Neural progenitor cell (in vitro differentiated cells): ENCODE measurements around the gene GLG1. TPM values are rescaled to one million over a fixed set of nuclear protein-coding genes. Genes with fewer than 3 reads are reported as not detected.

Source experiments
- DNase-seq: peaks from one replicate; pipeline ENCODE4 v3.0.0-alpha.2; 2016; ENCODE audit warnings: low spot score
- H2AFZ ChIP-seq: fragments of 200-600 bp; sonication (generic); replicated peaks from 2 replicates; pipeline ENCODE4 v1.6.1; 2016; ENCODE audit warnings: antibody characterized with exemption
- H3F3A ChIP-seq: fragments of 200-600 bp; sonication (generic); 2 replicates; pipeline ENCODE4 v1.6.1; 2016; ENCODE audit warnings: antibody characterized with exemption, low read depth
- H3K27ac ChIP-seq: fragments of 200-600 bp; sonication (generic); 2 replicates; pipeline ENCODE4 v1.5.1; 2016; ENCODE audit warnings: mild to moderate bottlenecking
- H3K27me3 ChIP-seq: fragments of 200-600 bp; sonication (generic); 2 replicates; pipeline ENCODE4 v1.6.1; 2016; ENCODE audit warnings: mild to moderate bottlenecking, moderate library complexity
- H3K36me3 ChIP-seq: fragments of 200-600 bp; sonication (generic); 2 replicates; pipeline ENCODE4 v1.5.1; 2016
- H3K4me1 ChIP-seq: fragments of 200-600 bp; sonication (generic); 2 replicates; pipeline ENCODE4 v1.6.1; 2016; ENCODE audit warnings: mixed run types
- H3K4me2 ChIP-seq: fragments of 200-600 bp; sonication (generic); 2 replicates; pipeline ENCODE4 v1.6.1; 2016
- H3K4me3 ChIP-seq: fragments of 200-600 bp; sonication (generic); 2 replicates; pipeline ENCODE4 v1.5.1; 2016
- H3K79me2 ChIP-seq: fragments of 200-600 bp; sonication (generic); 2 replicates; pipeline ENCODE4 v1.6.1; 2016; ENCODE audit warnings: low read depth
- H3K9ac ChIP-seq: fragments of 200-600 bp; sonication (generic); 2 replicates; pipeline ENCODE4 v1.6.1; 2016
- H3K9me3 ChIP-seq: fragments of 200-600 bp; sonication (generic); 2 replicates; pipeline ENCODE4 v1.5.1; 2016; ENCODE audit warnings: low read depth
- H4K20me1 ChIP-seq: fragments of 200-600 bp; sonication (generic); 2 replicates; pipeline ENCODE4 v1.6.1; 2016; ENCODE audit warnings: low read depth
- H3K27ac Mint-ChIP-seq: 3 replicates; pipeline ENCODE4 v1.8.0; 2021; ENCODE audit warnings: mixed read lengths
- H3K27me3 Mint-ChIP-seq: 2 replicates; pipeline ENCODE4 v1.8.0; 2022; ENCODE audit warnings: low read depth, mild to moderate bottlenecking, inconsistent platforms, moderate library complexity, mixed read lengths; ENCODE audit not compliant: insufficient read depth
- H3K36me3 Mint-ChIP-seq: 3 replicates; pipeline ENCODE4 v1.8.0; 2021; ENCODE audit warnings: mixed read lengths
- H3K4me1 Mint-ChIP-seq: 3 replicates; pipeline ENCODE4 v1.8.0; 2021; ENCODE audit warnings: mixed read lengths
- H3K4me3 Mint-ChIP-seq: 3 replicates; pipeline ENCODE4 v1.8.0; 2021; ENCODE audit warnings: mild to moderate bottlenecking, moderate library complexity, mixed read lengths
- H3K9me3 Mint-ChIP-seq: 3 replicates; pipeline ENCODE4 v1.8.0; 2020; ENCODE audit warnings: mixed read lengths
- CTCF ChIP-seq: fragments of 200-600 bp; sonication (generic); IDR thresholded peaks from 2 replicates; pipeline ENCODE4 v1.5.1; 2017; ENCODE audit warnings: antibody characterized with exemption, mild to moderate bottlenecking
- EZH2 ChIP-seq: fragments of 200-600 bp; sonication (generic); IDR thresholded peaks from 2 replicates; pipeline ENCODE4 v1.6.1; 2017; ENCODE audit warnings: antibody characterized with exemption, mild to moderate bottlenecking, moderate library complexity
- EZH2phosphoT487 ChIP-seq: fragments of 200-600 bp; sonication (generic); IDR thresholded peaks from 2 replicates; pipeline ENCODE4 v1.6.1; 2017; ENCODE audit warnings: antibody characterized with exemption
- total RNA-seq: library from RNA; depleted of rRNA; stranded (reverse); fragments of >200 nt; gene quantifications from 2 replicates; pipeline ENCODE4 v1.2.3, GENCODE V29; 2015; ENCODE audit warnings: low replicate concordance

The GLG1 gene
- total RNA-seq, 1 donor from 2014 or later, result 117 TPM

DNA sequence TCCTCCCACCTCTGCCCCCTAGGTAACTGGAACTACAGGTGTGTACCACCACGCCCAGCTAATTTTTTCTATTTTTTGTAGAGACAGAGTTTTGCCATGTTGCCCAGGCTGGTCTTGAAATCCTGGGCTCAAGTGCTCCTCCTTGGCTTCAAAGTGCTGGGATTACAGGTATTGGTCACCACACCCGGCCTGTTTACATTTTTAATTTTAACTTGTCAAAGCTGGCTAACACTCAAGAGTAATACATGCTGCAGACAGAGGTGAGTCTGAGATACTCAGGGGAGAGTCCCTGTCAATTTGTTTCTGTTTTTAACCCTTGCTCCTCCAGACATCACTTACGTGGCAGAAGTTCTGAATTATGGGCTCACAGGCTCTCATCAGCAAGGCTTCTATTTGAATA lies 134.9 kb downstream of the GLG1 start:
- Histone ChIP-seq H3K4me3 (no peak overlapping the region), H3K27me3 (no peaks in the 10 kb centered on the region), H3K36me3 (no peaks in the 10 kb centered on the region), H3K4me1 (no peaks in the 10 kb centered on the region), H3K79me2 (no peaks in the 10 kb centered on the region), H2AFZ (no peak overlapping the region), H4K20me1 (no peaks in the 10 kb centered on the region), H3K9ac (no peak overlapping the region), H3K9me3 (no peaks in the 10 kb centered on the region), H3F3A (no peaks in the 10 kb centered on the region), H3K27ac (no peak overlapping the region), H3K4me2 (no peak overlapping the region)
- Mint-ChIP-seq H3K27ac (no peak overlapping the region), H3K9me3 (no peaks in the 10 kb centered on the region), H3K4me3 (no peak overlapping the region), H3K36me3 (peaks cover 42% of the 10 kb centered on the region), H3K4me1 (no peaks in the 10 kb centered on the region), H3K27me3 (peaks cover 2% of the 10 kb centered on the region)
- no peak for DNase-seq
- no peak for TF ChIP-seq CTCF
- no peak for TF ChIP-seq EZH2
- no peak for TF ChIP-seq EZH2phosphoT487

GRCh38 chr16:74469946-74470478 lies 136.9 kb downstream of the GLG1 start:
- no peaks in the 10 kb centered on the region for H4K20me1 ChIP-seq
- no peaks in the 10 kb centered on the region for H3K79me2 ChIP-seq
- H3K4me3 ChIP-seq, result no peak overlapping the region
- H2AFZ ChIP-seq, result no peak overlapping the region
- no peak overlapping the region for H3K27ac ChIP-seq
- Mint-ChIP-seq H3K27me3 (peaks cover 4% of the 10 kb centered on the region), H3K27ac (no peak overlapping the region), H3K4me1 (no peaks in the 10 kb centered on the region), H3K36me3 (peaks cover 43% of the 10 kb centered on the region), H3K4me3 (no peak overlapping the region), H3K9me3 (no peaks in the 10 kb centered on the region)
- no peaks in the 10 kb centered on the region for H3K4me1 ChIP-seq
- H3K36me3 ChIP-seq, result no peaks in the 10 kb centered on the region
- H3F3A ChIP-seq, result no peaks in the 10 kb centered on the region
- no peak overlapping the region for H3K9ac ChIP-seq
- DNase-seq, result no peak
- TF ChIP-seq CTCF, result no peak
- no peak for TF ChIP-seq EZH2phosphoT487
- no peak for TF ChIP-seq EZH2
- no peak overlapping the region for H3K4me2 ChIP-seq
- no peaks in the 10 kb centered on the region for H3K27me3 ChIP-seq
- no peaks in the 10 kb centered on the region for H3K9me3 ChIP-seq

DNA sequence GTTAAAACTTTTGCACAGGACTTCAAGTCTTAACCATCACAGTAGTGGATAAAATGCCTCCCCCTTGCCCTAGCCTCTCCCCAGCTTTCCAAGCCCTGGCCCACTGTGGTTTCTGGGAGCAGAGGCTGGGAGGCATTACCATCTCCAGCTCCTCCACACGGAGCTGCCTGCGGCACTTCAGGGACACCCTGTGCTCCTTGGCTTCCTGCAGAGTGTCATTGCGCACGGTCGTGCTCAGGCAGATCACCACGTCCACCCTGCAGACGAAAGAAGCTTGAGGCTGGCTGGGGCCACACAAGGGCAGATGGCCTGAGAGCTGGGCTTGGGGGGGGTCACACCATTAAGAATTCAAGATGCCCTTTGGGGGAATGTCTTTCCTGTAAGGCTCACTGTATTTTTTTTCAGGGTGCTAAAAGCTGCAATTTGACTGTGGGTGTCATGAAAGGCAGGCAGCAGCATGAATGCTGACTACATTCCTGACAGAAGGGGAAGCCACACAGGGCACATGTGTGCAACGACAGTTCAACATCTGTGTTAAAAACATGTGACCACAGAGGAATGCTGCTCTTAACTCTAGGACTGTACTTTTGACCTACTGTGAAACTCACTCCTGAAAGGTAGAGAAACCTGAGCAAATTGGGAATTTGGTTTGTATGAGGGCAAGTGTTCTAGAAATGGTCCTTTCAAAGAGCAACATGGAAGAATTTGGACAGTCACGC lies 137.9 kb downstream of the GLG1 start:
- no peaks in the 10 kb centered on the region for H3K36me3 ChIP-seq

More for the DNA sequence above, 137.9 kb downstream of the GLG1 start:
- no peaks in the 10 kb centered on the region for H3K9me3 Mint-ChIP-seq
- H3K27me3 ChIP-seq, result no peaks in the 10 kb centered on the region
- no peak overlapping the region for H3K4me2 ChIP-seq
- H3K4me3 ChIP-seq, result no peak overlapping the region
- no peaks in the 10 kb centered on the region for H3K9me3 ChIP-seq
- no peaks in the 10 kb centered on the region for H3F3A ChIP-seq
- H3K79me2 ChIP-seq, result no peaks in the 10 kb centered on the region
- H3K4me1 ChIP-seq, result no peaks in the 10 kb centered on the region
- DNase-seq, result no peak
- no peak overlapping the region for H2AFZ ChIP-seq
- no peak overlapping the region for H3K27ac Mint-ChIP-seq
- no peak overlapping the region for H3K4me3 Mint-ChIP-seq
- peaks cover 42% of the 10 kb centered on the region for H3K36me3 Mint-ChIP-seq
- H3K27me3 Mint-ChIP-seq, result peaks cover 4% of the 10 kb centered on the region
- H3K9ac ChIP-seq, result no peak overlapping the region
- TF ChIP-seq EZH2phosphoT487 (no peak), CTCF (no peak)
- no peaks in the 10 kb centered on the region for H3K4me1 Mint-ChIP-seq
- H4K20me1 ChIP-seq, result no peaks in the 10 kb centered on the region
- H3K27ac ChIP-seq, result no peak overlapping the region
